GM19372 (cell line): Measurements from ENCODE around the gene DUSP9.

Experiments used
- ATAC-seq: cut with Tn5 transposase; IDR thresholded peaks from one replicate; pipeline ENCODE4 v1.9.1; 2021; ENCODE audit warnings: mild to moderate bottlenecking, low read depth, moderate library complexity; ENCODE audit not compliant: unreplicated experiment

Gene DUSP9

DNA sequence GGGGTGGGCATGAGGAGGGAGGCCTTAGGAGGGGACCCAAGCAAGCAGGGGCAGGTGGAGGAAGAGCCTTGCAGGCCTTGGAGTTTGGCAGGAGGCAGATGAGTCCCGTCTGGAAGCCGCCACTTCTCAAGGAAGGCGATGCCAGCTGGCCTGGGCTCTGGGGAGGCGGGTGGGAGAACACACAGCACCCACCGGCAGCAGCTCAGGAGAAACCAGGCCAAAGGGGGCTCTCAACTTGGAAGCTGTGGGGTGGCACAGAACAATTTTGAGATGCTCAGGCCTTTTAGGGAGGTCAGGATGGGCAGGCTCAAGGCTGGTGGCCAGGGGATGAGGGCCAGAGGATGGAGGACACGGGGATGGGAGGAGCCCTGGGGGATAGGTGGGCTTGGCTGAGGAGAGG, 11.6 kb upstream of the DUSP9 start:
- no peak for ATAC-seq

DNA sequence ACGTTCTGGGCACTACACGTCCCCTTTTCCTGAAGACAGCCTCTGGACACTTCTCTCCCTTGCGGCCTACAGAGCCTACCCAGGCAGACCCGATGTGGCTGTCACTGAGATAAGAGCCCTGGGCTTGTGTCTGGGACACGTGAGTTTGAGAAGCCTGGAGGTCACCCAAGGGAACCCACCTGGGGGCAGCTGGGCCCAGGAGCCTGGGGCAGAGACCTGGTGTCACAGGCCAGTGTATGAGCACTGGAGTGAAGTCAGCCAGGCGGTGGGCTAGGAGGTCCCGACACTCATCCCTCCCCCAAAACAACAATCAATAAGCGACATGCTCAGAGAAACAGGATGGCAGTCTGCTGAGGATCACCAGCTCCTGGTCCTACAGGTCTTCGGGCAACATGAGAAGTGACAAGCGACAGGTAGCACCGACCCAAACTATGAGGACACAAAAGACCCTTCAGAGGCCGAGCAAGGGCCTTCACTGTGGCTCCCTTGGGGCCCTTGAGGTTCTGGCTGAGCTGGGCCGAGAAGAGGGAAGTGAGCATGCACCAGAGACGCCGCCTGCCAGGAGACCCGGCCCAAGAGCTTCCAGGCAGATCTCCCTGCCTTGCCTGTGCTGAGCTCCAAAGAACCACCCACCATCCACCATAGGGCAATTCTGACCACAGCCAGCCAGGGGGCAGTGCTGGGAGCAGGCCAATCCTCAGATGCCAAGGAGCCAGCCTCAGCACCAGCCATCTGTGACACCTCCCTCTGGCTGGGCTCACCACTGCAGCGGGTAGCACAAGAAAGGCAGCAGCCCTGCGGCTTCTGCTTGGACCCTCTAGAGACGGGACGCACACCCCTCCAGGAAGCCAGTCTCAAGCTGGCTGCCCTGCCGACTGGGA, 11.0 kb upstream of the DUSP9 start:
- ATAC-seq, result no peak

DNA sequence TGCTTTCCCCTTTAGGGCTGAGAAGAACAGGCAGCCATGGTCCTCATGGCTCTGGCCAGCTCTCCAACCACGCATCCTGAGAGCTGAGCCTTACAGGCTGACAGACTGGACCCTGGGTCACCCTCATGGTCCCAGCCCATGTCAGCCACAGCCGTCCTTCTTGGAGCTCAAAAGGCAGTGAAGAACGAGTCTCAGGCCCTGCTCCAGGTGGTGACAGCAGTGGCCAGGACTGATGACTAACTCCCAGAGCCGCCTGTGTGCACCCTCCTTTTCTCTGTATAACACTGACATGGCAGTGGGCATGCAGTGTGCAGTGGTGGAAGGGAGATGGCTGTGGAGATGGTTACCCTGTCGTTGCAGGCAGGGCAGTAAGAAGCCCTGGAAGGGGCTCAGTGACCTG, 10.3 kb upstream of the DUSP9 start:
- no peak for ATAC-seq

GRCh38 chrX:153637121-153638040, 9.6 kb upstream of the DUSP9 start:
- ATAC-seq, result no peak

DNA sequence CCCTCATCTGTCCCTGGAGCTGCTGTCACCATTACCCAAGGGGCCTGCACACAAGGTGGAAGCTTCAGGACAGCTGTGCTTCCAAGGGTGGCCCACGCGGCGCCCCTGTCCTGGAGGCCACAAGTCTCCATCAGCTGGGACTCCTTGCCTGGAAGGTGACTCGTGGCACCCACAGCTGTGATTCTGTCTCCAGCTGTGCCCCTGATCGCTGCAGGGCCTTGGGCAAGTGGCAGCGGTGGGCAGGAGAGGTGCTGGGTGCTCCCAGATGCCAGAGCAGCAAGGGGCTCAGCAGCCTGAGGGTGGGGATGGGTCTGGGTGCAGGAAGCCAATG, 9.0 kb upstream of the DUSP9 start:
- no peak for ATAC-seq

GRCh38 chrX:153638436-153639176, 8.4 kb upstream of the DUSP9 start:
- ATAC-seq, result no peak

DNA sequence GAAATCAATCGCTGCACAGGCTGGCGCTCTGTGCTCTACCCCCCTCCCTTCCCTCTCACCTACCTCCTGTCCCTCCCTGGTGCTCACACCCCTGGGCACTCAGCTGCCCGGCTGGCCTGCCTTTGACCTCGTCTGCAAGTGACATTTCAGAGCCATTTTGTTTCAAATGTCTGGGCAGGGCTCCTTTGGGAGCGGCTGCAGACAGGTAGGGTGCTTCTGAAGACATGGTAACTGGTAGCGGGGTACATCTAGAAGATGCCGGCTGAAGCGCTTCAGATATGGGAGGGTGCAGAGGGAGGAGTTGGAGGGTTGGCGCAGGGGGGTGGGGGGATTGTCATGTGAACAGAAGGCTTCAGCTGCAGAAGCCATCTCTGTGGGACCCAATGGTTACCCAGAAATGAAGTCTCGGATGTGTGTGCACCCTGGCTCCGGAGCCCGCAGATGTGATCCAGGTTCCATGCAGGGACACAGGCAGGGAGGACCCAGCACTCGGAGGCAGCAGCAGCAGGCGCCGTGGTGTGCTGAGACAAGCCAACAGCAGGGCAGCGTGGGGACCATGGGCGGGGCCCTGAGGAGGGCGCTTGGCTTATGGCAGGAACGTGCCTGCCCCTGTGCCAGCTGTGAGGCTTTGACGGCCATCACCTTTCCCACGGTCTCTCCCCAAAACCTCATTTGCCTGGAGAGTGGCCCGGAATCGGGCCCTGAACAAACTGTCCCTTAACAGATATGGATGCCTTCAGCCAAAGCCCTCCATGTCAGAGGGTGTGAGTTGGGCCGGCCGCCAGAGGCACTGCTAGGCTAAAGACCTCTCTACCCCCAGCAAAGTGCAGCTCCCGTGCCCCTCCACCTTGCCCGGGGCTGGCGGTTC, 7.6 kb upstream of the DUSP9 start:
- ATAC-seq, result no peak

DNA sequence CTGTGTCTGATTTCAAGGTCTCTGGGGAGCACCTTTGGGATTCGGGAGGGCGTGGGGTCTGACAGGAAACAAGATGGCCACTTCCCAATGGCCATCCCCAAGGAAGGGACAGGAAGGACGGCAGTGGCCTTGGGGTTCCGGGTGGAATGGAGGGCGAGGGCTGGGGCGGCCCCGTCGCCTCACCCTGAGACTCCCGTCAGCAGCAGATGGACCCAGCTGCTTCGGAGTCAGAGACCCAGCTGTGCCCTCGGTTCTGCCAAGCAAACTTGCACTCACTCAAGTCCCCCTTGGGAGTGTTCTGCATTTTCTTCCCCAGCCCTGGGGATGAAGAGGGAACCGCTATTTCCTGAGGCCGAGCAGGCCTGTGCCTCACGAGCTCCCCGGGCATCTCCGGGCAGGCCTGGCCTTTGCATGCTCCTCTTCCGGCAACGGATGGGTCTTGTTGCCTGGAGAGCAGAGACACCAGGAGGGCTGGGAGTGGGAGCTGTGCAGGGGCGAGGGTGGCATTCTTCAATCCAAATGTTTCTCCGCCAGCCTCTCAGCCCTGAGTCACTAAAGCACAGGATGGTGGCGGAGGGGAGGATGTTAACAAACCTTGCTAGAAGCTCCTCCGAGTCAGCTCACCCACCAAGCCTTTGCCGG, 6.8 kb upstream of the DUSP9 start:
- no peak for ATAC-seq

DNA sequence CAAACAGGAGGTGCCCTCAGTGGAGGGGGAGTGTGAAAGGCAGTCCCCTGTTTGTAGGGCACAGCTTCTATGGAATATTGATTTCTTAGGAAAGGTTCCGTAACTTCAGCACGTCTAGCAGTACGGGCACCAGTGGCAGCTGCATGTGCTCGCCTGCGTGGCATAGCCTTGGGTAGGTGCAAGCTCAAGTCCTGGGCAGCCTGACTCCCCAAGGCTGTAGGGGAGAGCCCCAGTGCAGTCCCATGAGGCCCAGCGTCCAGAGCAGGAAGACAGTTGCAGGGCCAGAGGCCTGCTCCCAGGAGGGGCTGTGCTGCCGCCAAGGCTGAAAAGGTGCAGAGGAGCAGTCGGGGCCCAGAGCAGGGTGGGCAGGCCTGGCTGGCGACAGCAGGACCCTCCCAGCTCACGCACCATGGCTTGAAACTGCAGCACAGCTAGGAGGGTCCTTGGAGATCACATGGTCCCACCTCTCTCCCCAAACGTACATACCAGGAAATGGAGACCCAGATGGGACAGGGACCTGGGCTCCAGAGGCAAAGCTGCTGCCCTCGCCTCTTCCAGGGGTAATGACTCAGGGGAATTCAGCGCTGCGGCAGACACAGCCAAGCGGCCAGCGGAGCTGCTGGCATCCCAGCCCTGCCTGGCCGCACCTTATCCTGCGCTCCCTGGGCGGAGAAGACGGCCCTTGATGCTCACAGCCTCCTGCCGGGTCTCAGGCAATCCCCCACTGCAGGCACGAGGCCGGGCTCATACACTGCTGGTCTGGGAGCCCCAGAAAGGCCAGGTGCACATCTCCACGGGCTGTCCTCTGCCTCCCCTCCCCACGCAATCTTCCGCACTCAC, 6.0 kb upstream of the DUSP9 start:
- ATAC-seq, result no peak

DNA sequence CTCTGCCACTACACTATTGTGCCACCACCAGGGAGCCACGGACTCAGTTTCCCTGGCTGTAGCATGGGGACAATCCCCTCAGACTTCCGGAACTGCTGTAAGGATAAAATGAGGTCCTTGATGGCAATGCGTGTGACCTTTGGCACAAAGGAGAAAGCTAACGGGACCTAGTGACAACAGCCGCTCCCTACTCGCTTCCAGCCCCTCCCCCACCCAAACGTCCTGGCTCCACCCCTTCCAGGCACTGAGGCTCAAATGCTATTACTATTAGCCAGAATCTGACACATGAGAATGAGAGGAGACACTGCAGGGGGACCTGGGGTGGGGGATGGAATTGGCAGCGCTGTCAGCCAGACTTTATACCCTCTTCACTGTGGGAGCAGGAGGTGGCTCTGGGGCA, 5.4 kb upstream of the DUSP9 start:
- ATAC-seq, result no peak

DNA sequence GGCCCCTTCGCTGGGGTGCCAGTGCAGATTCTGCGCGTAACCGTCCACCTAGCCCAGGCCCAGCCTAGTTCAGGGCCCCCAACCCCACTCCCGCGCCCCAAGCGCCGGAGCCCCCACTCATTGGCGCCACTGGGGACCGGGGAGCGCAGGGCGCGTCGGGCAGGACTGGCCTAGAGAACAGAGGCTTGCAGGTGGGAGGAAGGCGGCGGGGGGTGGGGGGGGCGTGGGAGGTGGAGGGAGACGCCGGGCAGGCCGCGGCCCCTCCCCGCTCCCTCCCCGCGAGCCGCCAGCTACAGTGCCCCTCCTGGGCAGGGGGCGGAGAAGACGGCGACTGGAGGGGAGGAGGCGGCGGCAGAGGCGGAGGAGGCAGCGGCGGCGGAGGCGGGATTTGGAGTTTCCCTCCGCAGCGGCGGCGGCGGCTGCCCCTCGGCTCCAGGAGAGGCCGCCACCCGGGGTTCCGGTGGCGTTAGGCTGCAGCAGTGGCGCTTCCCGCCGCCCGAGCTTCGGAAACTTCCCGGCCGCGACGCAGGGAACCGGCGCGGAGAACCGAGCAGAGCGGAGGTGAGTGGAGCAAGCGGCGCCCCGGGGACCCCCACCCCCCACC, 4.8 kb upstream of the DUSP9 start:
- no peak for ATAC-seq

- no peak for ATAC-seq
These were observed 4.2 kb upstream of the DUSP9 start for GRCh38 chrX:153642655-153643430.

GRCh38 chrX:153643431-153644351, 3.3 kb upstream of the DUSP9 start:
- ATAC-seq, result no peak

DNA sequence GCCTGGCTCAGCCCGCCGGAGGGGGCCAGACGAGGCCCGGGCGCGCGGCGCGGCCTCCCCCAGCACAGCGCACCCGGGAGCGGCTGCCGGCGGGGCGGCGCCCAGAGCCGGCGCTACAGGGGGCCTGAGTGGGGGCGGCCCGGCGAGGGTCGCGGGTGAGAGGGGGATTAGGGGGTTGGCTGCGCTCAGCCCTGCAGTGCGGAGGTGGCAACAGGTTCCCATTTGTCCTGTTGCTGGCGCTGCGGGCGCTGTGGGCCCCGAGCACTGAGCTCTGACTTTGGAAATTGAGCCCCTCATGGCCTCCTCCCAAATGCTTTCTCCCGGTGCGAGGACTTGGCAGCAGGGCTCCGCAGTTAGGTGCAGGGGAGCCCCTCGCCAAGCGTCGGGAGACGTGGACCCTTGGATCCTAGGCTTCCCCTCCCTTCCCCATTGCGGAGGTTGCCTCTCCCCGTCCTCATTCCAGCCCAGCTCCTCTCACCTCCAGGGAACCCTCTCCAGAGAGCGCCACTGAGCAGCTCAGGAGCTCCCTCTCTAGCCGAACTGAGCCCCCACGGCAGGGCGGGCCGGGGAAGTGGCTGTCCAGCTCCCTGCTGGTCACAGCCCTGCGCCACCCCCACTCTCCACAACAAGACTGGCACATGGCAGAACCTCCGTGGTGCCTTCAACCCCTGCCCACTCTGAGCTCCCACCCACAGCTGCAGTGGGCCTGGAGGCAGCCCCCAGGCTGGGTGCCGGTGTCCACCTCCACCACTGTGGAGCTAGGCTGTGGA, 2.5 kb upstream of the DUSP9 start:
- ATAC-seq, result no peak

- ATAC-seq, result no peak
These were observed 1.9 kb upstream of the DUSP9 start for GRCh38 chrX:153645151-153645550.
